Stomach (tissue), 9 donors: ENCODE results near the gene BLOC1S3. TPM values are rescaled to one million over a fixed set of nuclear protein-coding genes. Genes with fewer than 3 reads are reported as not detected.

Experiments
- DNase-seq, 2 donors: peaks; one replicate each; pipeline versions ENCODE4 v3.0.0 to v3.0.0-alpha.2; 2013 to 2019
- H3K27ac ChIP-seq, 5 donors: fragments of 200-600 bp in 4 of 5; sonication (generic) in 4 of 5; one replicate each; pipeline ENCODE4 v1.5.1; 2013 to 2019; ENCODE audit warnings: mild to moderate bottlenecking in 1 of 5, moderate library complexity in 1 of 5
- H3K27me3 ChIP-seq, 3 donors: fragments of 200-600 bp; sonication (generic); one replicate each; pipeline ENCODE4 v1.5.1; 2017 to 2019; ENCODE audit warnings: mixed run types in 1 of 3
- H3K36me3 ChIP-seq, 4 donors: fragments of 200-600 bp; sonication (generic); 1 replicate in 3 of 4; 2 replicates in 1 of 4; pipeline ENCODE4 v1.5.1; 2016 to 2019
- H3K4me1 ChIP-seq, 4 donors: fragments of 200-600 bp; sonication (generic); one replicate each; pipeline ENCODE4 v1.5.1; 2016 to 2019
- H3K4me3 ChIP-seq, 4 donors: fragments of 200-600 bp; sonication (generic) in 3 of 4; one replicate each; pipeline ENCODE4 v1.5.1; 2016 to 2019; ENCODE audit warnings: mild to moderate bottlenecking in 1 of 4
- H3K9me3 ChIP-seq, 4 donors: fragments of 200-600 bp; sonication (generic); one replicate each; pipeline ENCODE4 v1.5.1; 2016 to 2019
- EP300 ChIP-seq: sonication (generic); formaldehyde crosslinking; IDR thresholded peaks from one replicate; pipeline ENCODE4 v1.6.1; 2017; ENCODE audit warnings: antibody characterized with exemption
- POLR2A ChIP-seq, 4 donors: fragments of 450-650 bp; IDR thresholded peaks; one replicate each; pipeline ENCODE4 v1.6.1; 2016; ENCODE audit warnings: antibody characterized with exemption in 4 of 4, control low read depth in 2 of 4, mild to moderate bottlenecking in 1 of 4, moderate library complexity in 1 of 4
- POLR2AphosphoS5 ChIP-seq, 3 donors: sonication (generic); formaldehyde crosslinking; IDR thresholded peaks; one replicate each; pipeline ENCODE4 v1.6.1; 2016; ENCODE audit warnings: antibody characterized with exemption in 3 of 3
- WGBS, 5 donors: extraction: QIAGEN DNeasy Blood & Tissue Kit in 3 of 5; methylation state at CpG; one replicate each; pipeline versions ENCODE4 v1.1.5 to v1.1.7; 2013 to 2018; 5-methylcytosine and 5-hydroxymethylcytosine counted together
- intact Hi-C: fragments of 100-400 bp; cut with DNase I; formaldehyde crosslinking; loops from one replicate; pipeline ENCODE4 v1.15.1; 2023; ENCODE audit warnings: low total_unique reads
- polyA plus RNA-seq, 3 donors: library from polyadenylated mRNA; stranded (reverse); fragments of 200-250 nt; gene quantifications; one replicate each; pipeline ENCODE4 v1.2.3, GENCODE V29; 2013
- total RNA-seq, 5 donors: library from RNA; depleted of rRNA; stranded (reverse); fragments of >200 nt; gene quantifications; one replicate each; pipeline versions ENCODE4 v1.1.0 to v1.2.3, GENCODE V29; 2014 to 2016
- TF ChIP-seq, protein P1 (sequence below), 7 experiments: fragments of 450-650 bp in 4 of 7; fragments of 200-600 bp in 3 of 7; sonication (generic) in 3 of 7; IDR thresholded peaks; one replicate each; pipeline ENCODE4 v1.5.1; 2016 to 2019; ENCODE audit warnings: antibody characterized with exemption in 7 of 7, control low read depth in 2 of 7, mild to moderate bottlenecking in 1 of 7
- donor health status: healthy with polysubstance abuse.
- donor health status: Bipolar disorder and iron deficiency.
- donor health status: healthy.

BLOC1S3 gene
- total and polyA plus RNA-seq, 8 donors = 3.1 to 71.0 (median 5.9) TPM

DNA sequence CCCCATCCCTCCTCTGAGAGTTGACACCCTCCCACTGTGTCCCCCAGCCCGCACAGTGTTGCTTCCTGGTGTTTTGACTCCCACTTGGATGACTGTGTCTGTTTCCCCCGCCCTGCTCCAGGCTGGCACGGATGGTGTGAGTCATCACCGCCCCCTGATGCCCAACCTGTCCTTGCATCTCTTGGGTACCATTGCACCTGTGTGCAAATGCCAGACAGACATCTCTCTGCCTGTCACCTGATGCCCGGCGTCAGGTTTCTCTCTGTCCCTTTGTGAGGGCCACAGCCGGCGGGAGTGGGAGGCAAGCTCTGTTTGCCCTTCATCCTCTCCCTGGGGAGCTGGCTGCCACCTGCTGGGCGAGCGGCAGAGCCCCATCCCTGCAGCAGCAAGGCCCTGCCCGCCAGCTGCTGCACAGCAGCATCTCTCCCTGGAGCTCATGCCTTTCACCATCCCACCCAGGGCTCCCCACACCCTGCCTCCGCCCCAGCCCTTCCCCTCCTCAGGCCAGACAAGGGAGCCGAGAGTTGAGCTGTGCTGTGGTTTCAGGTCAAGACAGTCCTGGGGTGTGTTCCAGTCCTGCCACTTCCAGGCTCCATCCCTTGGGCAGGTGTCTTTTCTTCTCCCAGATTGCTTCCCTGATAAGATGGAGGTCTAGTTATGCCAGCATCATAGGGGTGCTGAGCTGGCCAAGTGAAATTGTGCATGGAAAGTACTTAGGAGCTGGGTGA lies 47.5 kb upstream of the BLOC1S3 start:
- Histone ChIP-seq H3K4me1 (peaks cover under 1 to 31% (median 12%) of the 10 kb centered on the region in 4 donors), H3K27ac (peak overlapping the region in 1 of 5 donors; percentile 8), H3K27me3 (no peaks in the 10 kb centered on the region), H3K9me3 (no peaks in the 10 kb centered on the region), H3K4me3 (no peak overlapping the region), H3K36me3 (peaks cover 0 to 22% (median 5%) of the 10 kb centered on the region in 4 donors)
- 40 to 60% (median 44%) methylated on average over 11 to 13 of the region's 13 CpGs for WGBS, 5 donors
- DNase-seq = peak; percentile 63 to 68
- TF ChIP-seq, protein P1, sequence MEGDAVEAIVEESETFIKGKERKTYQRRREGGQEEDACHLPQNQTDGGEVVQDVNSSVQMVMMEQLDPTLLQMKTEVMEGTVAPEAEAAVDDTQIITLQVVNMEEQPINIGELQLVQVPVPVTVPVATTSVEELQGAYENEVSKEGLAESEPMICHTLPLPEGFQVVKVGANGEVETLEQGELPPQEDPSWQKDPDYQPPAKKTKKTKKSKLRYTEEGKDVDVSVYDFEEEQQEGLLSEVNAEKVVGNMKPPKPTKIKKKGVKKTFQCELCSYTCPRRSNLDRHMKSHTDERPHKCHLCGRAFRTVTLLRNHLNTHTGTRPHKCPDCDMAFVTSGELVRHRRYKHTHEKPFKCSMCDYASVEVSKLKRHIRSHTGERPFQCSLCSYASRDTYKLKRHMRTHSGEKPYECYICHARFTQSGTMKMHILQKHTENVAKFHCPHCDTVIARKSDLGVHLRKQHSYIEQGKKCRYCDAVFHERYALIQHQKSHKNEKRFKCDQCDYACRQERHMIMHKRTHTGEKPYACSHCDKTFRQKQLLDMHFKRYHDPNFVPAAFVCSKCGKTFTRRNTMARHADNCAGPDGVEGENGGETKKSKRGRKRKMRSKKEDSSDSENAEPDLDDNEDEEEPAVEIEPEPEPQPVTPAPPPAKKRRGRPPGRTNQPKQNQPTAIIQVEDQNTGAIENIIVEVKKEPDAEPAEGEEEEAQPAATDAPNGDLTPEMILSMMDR (IDR thresholded peaks at IDR 0.05) = peak in 4 of 7 experiments; percentile 10 to 39 (median 18)
- TF ChIP-seq POLR2AphosphoS5 (IDR thresholded peaks at IDR 0.05) = no peak
- TF ChIP-seq EP300 = no peak
- TF ChIP-seq POLR2A (IDR thresholded peaks at IDR 0.05) = no peak
- intact Hi-C loops = loop anchor here (5.0 kb wide), 1 partner anchor 44 kb away; no protein-coding TSS in a partner anchor

DNA sequence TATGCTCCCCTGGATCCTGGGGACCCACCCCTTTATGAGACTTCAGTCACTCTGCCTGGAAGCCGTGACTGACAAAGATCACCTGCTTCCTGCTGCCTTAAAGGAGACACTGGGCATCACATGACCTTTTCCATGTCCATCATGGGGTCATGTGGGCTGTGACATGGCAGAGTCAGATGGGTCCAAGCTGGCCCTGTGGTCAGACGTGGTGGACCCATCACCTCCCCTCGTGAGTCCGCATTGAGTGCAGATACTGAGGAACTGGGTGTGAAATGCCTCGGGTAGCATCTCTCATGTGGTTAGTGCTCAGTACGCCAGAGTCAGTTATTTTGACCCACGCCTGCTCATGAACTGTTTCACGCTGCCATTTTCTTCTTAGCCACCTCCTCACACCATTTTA lies 44.9 kb upstream of the BLOC1S3 start:
- Histone ChIP-seq H3K36me3 (peaks cover 0 to 18% (median 2%) of the 10 kb centered on the region in 4 donors), H3K9me3 (no peaks in the 10 kb centered on the region), H3K4me1 (peaks cover 10 to 44% (median 29%) of the 10 kb centered on the region in 4 donors), H3K27ac (no peak overlapping the region), H3K27me3 (no peaks in the 10 kb centered on the region), H3K4me3 (no peak overlapping the region)
- intact Hi-C loops = loop anchor here (5.0 kb wide), 1 partner anchor 46 kb away; no protein-coding TSS in a partner anchor
- no peak for DNase-seq
- 85 to 95% (median 91%) methylated on average over 7 to 8 of the region's 8 CpGs for WGBS, 5 donors
- TF ChIP-seq, protein P1 (IDR thresholded peaks at IDR 0.05) = no peak
- TF ChIP-seq POLR2AphosphoS5 (IDR thresholded peaks at IDR 0.05) (no peak), EP300 (no peak), POLR2A (IDR thresholded peaks at IDR 0.05) (no peak)

DNA sequence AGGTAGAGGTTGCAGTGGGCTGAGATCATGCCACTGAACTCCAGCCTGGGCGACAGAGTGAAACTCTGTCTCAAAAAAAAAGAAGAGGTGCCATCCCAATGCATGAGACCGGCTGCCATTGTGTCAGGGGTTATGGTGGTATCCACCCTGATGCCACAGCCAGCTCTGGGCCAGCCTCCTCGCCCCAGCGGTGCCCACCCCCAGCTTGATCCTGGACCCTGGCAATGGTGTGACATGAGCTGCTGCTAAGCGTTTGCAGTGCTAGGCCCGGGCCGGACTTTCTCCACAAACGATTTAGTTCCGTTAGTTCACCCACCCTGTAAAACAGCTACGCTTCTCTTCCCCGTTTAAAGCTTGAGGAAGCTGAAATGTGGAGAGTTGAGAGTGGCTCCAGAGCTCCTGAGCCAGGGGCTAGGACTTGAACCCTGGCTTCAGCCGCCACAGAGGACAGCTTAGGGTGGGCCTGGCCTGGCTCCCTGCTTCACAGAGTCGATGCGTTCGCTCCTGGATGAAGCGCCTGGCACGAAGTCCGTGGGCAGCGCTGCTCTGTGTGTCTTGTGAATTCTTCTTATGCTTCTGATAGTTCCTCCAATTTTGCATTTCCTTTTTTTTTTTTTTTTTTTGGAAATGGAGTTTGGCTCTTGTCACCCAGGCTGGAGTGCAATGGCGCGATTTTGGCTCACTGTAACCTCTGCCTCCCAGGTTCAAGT lies 43.3 kb upstream of the BLOC1S3 start:
- 93 to 96% (median 95%) methylated on average over 19 to 21 of the region's 21 CpGs for WGBS, 5 donors
- DNase-seq = no peak
- Histone ChIP-seq H3K4me3 (no peak overlapping the region), H3K36me3 (peaks cover 0 to 13% (median 6%) of the 10 kb centered on the region in 4 donors), H3K9me3 (no peaks in the 10 kb centered on the region), H3K27ac (no peak overlapping the region), H3K27me3 (no peaks in the 10 kb centered on the region), H3K4me1 (peaks cover 10 to 40% (median 29%) of the 10 kb centered on the region in 4 donors)
- intact Hi-C loops = no loop called here
- no peak for TF ChIP-seq EP300
- TF ChIP-seq POLR2AphosphoS5 (IDR thresholded peaks at IDR 0.05) = no peak
- TF ChIP-seq POLR2A (IDR thresholded peaks at IDR 0.05) = no peak
- TF ChIP-seq, protein P1 (IDR thresholded peaks at IDR 0.05) = no peak

DNA sequence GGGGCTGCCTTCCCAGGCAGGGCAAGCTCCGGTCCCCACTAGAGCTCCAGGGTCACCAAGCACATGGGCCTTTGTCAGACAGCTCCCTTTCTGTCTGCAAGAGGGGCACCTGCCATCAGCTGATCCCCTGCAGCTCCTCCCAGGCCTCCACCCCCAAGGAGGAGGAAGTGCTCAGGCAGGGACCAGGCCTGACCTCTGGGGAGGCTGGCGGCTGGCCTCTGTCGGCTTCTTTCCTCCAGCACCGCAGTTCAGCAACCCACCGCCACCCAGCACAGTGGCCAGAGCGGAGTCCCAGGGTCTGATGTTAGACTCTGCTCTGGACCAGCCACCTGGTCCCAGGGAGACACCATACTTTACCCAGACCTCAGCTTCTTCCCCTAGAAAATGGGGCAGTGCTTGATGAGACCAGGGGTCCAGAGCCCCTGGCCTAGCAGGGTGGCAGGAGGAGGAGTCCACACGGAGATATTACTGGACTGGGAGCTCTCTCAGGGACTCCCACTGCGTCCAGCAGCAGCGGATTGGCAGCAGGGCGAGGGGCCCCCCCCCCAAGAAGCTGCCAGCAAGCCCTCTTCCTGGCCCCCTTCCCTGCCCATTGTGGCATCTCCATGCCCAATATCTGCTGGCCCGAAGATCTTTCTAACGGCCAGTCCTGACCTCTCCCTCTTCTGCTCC lies 41.9 kb upstream of the BLOC1S3 start:
- no peaks in the 10 kb centered on the region for H3K9me3 ChIP-seq
- TF ChIP-seq POLR2AphosphoS5 (IDR thresholded peaks at IDR 0.05) (no peak), EP300 (no peak), POLR2A (IDR thresholded peaks at IDR 0.05) (no peak)
- TF ChIP-seq, protein P1 (IDR thresholded peaks at IDR 0.05) = no peak
- peaks cover 10 to 32% (median 24%) of the 10 kb centered on the region in 4 donors for H3K4me1 ChIP-seq
- peak overlapping the region in 4 of 5 donors; percentile 20 to 67 (median 25) for H3K27ac ChIP-seq
- DNase-seq = no peak
- peaks cover 5 to 26% (median 19%) of the 10 kb centered on the region in 4 donors for H3K36me3 ChIP-seq
- no peak overlapping the region for H3K4me3 ChIP-seq
- no peaks in the 10 kb centered on the region for H3K27me3 ChIP-seq
- 67 to 75% (median 73%) methylated on average over 8 to 12 of the region's 12 CpGs for WGBS, 5 donors
- intact Hi-C loops = no loop called here
